ENCODE measurements around the gene DIP2C.
"Not testable (repeated sequence)": the region's sequence is repeated elsewhere in the genome, so short reads cannot be mapped to it uniquely, and the experiment has no call there.

Gene DIP2C

DNA sequence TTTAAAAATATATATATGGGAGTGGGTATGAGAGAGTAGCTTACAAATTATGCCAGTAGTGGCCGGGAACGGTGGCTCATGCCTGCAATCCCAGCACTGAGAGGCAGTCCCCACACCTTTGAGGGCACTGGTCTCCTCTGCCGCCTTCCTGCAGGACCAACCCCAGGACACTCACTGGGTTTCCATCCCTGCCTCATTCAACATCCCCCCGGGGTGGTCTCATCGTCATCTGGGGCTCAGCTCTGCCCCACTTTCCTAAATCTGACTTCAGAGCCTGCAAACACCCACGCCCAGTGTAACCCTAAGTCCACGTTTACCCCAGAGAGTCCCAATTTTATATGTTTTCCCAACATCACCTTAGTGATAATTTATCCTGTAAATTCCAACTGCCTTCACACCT, 96.5 kb downstream of the DIP2C start:
- no peak for DNase-seq

DNA sequence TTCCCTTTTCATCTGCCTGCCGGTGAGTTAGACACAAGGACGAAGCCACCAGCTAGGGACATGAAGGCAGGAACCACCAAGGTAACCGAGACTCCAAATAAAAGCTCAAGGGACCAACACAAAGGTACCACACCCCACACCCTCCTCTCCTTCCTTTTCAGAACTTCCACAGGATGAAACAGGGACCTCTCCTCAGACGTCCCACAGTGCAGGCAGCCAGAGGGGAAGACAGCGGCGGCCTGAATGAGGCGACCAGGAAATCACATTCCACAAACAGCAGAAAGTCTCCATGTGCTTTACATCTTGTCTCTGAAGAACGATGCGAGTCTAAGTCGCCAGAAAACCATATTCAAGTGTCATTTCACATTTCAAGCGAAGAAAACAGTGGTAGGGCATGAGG, 97.8 kb downstream of the DIP2C start:
- no peak for DNase-seq

- DNase-seq, result no peak
These were observed 98.7 kb downstream of the DIP2C start for GRCh38 chr10:590721-591120.

DNA sequence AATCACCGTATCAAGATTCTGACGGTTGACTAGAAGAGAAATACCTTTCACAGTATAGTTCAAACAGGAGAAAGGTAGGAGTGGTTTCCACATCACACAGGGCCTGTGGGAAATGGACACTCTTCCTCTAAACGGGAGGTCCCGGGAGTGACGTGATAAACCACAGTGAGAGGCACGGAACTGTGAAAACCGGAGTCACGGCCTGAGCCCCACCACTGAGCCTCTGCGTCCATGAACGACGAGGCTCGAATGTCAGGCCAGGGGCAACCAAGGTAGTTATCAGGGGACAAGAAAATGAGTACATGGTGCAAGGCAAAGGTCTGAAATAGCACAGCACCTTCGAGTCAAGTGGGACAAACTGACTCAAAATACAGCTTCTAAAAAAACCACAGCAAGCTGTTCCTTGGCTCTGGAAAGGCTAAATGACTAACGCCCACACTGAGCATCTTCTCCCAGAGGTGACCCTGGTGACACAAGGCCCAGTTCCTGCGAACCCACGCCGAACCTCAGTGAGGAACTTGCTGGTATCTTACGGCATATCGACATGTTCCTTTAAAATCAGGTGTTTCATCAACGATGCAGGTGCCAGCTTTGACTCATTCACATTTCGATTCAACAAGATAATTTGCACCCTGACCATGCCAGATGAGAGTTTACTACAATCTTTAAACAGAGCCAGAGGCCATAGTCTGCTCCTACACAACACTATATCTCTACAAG, 99.3 kb downstream of the DIP2C start:
- DNase-seq, result no peak

- DNase-seq, result no peak
These were observed 101.0 kb downstream of the DIP2C start for GRCh38 chr10:588246-589165.

DNA sequence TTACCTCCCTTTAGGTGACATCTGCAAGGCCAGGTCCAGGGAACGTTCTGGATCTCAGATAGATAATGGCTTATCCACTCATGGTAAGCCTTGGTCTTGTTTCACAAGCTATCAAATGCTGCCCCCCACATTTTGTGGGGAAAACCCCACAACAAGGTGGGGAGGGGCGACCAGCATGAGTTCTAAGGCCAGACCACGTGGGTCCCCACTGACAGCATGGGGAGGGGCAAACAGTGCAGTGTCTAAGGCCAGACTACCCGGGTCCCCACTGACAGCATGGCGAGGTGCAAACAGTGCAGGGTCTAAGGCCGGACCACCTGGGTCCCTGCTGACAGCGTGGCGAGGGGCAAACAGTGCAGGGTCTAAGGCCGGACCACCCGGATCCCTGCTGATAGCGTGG, 102.8 kb downstream of the DIP2C start:
- DNase-seq, result no peak

DNA sequence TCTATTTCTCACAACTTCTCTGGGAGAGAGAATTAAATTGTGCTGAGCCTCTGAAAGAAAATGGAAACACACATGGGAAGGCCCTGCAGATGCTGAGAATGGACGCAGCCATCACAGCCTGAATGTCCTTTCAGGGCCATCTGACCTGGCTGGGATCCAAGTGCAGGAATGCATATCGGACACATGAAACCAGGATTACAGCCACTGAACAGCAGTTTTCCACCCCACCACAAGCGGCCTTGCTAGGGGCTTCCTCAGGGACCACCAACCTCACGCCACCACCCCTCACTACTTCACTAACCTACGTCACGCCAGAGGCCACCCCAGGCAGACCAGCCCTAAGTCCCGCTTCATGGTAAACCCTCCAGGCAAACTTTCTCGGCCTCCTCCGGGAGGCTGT, 103.3 kb downstream of the DIP2C start:
- no peak for DNase-seq

DNA sequence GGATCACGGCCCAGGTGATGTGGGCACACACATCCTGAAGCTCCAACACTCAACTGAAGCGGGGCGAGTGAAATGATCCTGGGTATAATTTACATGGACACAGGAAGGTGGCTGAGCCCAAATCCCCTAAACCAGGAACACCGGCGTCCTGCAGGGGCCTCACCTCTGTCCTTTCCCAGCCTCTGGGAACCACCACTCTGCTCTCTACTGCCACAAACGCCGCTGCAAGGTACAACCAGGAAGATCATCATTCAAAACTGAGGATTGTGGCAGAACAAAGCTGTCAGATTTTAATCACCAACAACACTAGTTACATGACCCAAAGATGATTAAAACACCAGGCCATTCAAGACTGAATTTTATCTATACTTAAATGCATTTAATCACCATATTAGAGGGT, 104.0 kb downstream of the DIP2C start:
- no peak for DNase-seq

DNA sequence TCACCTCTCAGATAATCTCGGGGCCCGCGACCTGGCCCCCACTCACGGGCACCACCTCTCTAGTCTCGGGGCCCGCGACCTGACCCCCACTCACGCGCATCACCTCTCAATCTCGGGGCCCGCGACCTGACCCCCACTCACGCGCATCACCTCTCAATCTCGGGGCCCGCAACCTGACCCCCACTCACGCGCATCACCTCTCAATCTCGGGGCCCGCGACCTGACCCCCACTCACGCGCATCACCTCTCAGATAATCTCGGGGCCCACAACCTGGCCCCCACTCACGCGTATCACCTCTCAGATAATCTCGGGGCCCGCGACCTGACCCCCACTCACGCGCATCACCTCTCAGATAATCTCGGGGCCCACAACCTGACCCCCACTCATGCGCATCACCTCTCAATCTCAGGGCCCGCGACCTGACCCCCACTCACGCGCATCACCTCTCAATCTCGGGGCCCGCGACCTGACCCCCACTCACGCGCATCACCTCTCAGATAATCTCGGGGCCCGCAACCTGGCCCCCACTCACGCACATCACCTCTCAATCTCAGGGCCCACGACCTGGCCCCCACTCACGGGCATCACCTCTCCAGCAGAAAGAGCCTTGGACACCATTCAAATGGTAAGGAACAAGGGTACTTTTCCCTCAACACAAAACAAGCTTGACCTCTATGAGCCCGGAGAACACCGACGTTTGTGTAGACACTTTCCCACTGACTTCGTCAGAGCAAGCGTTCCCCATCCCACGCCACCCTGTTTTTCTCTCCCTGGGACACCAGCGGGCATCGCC, 104.8 kb downstream of the DIP2C start:
- DNase-seq, result not testable (repeated sequence)

DNA sequence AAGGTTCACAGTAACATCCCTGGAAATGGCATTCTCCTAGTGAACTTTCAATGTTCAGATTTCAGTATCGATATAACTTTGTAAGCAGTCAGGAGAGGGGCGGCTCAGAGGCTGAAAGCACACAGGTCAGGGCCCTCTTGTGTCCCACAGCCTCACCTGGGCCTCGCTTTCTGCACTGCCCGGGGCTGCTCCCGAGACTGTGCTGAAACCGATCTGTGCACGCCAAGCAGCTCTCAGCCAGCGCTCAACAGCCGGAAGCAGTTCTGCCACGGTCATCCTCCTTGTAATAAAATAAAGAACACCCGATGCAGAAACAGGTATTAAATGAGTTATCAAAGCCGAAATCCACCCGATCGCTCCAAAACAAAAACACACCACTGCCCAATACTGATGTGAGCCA, 106.0 kb downstream of the DIP2C start:
- DNase-seq, result no peak

GRCh38 chr10:581776-582330, 107.6 kb downstream of the DIP2C start:
- no peak for DNase-seq

DNA sequence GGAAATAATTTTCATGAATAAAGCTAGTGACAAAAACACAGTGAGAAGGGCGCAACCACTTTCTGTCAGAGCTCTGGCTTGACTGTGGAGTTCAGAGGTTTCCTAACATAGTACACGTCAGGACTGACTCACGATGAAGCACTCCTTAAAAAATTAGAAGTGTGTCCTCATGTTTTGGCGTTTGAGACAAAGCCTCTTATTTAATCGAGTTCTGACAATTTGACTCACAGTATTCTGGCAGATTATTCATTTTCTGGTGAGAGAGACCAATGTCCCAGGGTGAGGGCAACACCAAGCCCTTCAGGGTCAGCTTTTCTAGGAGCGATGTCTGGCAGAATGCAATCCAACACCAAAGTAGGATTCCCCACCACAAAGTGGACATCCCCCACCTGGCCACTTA, 108.7 kb downstream of the DIP2C start:
- no peak for DNase-seq

DNA sequence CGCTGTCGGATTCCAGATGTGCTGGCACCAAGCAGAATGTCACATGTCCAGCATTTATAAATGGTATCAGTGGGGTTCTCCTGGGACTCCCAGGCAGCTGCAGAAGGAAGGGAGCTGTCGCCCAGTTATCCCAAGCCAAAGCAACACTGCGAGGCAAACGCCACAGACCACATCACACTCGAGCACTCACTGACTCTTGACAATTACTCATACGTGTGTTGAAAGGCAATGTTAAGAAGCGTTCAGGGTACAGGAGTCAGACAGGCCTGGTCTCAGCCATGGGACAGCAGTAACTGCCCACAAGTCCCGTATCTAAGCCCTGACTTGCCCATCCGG, 113.4 kb downstream of the DIP2C start:
- no peak for DNase-seq

GRCh38 chr10:575402-576129, 113.9 kb downstream of the DIP2C start:
- no peak for DNase-seq

DNA sequence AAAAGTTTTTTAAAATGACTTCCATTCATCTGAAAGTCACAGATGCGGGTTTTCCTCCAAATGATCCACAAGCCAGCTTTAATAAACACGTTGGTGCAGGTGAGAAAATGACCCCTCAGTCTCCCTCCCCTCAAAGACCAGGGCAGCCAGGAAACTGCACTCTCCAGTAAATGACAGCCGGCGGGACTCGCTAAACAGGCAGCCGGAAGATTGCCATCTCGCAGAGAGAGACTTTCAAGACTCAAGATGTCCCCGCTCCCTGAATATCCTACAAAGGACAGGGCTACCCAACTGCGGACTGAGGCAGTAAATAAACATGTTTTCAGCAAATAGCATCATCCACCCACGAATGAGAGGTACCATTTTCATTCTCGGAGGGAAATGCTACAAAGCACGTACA, 116.8 kb downstream of the DIP2C start:
- DNase-seq, result no peak

DNA sequence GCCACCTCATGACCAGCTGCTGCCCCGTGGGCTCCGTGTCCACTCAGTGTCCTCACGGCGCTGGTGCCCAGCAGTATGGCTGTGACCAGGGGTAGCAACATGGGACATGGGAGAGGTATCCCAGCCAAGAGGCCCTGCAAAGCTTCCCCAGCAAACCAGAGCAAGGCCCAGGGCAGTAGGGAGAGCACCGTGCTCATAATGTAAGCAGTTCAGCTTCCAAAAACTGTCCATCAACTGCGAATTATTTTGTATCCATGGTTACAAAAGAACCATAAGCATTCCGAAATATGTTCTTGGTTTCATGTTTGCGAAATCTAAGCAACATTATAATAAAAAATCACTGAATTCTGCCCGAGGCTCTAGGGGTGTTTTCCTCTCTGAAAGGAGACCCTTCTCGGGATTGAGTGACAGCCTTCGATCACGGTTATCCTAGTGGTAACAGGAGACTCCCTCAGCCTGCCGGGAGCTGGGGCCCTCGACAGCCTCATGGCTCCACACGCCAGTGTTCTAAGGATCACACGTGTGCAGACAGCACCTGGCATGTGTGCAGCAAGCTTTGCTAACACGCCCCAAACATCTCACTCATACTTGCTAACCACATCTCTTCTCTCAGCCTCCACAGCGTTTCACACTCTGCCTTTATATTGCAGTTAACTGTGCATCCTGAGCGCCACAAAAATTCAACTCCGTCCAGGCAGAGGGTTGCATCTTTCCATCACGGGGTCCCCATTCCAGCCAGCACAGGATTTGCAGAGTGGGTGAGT, 117.6 kb downstream of the DIP2C start:
- no peak for DNase-seq

- DNase-seq, result no peak
These were observed 118.3 kb downstream of the DIP2C start for GRCh38 chr10:571166-571565.

- no peak for DNase-seq
These were observed 118.8 kb downstream of the DIP2C start for GRCh38 chr10:570628-571163.

DNA sequence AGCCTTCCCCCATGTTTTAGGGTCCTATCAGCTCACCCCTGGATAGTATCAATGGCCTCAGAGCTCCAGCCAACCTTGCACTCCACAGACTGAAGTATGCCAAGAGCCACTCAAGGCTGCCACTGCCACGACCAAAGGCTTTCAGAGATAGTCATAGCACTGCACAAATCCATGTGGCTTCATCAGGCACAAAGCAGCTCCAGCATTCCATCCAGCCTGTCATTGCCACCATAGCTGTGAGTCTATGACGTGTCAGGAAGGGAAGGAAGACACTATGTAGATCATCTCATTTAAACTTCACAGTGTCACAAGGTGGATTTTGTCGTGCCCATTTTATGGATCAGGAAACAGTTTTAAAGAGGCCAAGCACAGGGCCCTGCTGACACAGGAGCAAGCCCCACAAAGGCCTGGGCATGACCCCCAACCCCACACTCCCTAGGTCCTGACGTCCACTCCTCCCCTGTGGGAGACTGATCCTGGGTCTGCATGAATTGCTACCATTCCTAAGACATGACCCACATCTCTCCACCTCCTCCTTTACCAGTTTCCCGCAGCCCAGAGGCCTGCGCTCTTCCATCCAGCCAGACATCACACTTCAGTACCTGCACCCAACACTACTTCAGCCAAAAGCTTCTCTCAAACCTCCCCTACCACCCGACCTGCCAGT, 119.4 kb downstream of the DIP2C start:
- no peak for DNase-seq

DNA sequence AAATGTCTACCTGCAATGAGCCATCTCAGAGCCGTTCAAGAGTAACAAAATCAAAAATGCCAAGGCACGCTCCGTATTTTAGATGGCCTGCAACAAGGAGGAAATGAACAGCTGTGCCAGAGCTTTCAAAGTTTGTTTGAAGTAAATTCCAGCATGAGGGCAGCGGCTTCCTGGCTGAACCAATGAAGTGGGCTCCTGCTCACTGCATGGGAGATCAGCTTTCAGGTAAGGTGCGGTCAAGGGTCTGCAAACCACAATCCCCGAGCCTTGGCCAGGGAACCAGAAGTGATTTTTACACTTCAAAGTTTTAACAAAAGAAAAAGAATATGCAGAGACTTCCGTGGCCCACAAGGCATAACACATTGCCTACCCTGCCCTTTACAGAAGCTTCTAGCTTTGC, 120.6 kb downstream of the DIP2C start:
- no peak for DNase-seq

DNA sequence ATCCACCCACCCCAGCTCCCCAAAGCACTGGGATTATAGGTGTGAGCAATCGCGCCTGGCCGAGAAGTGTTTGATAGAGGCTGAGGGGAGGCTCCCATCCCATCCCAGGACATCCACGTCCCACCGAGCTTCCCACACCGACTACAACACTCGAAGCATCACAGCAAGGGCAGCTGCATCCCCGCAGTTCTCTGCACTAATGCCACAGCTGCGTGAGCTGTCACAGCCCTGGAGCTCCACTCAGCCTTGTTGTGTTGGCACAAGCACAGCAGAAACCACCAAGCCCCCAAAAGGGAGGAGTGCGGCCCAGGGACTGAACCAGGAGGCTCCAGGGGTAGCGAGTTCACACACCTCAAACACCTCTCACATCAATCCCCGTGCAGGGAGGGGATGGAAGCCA, 121.6 kb downstream of the DIP2C start:
- no peak for DNase-seq
